ENCODE data around the gene FAM24A. TPM values are rescaled to one million over a fixed set of nuclear protein-coding genes. Genes with fewer than 3 reads are reported as not detected.

Gene FAM24A
- total and polyA plus RNA-seq, 12 donors, result not detected

DNA sequence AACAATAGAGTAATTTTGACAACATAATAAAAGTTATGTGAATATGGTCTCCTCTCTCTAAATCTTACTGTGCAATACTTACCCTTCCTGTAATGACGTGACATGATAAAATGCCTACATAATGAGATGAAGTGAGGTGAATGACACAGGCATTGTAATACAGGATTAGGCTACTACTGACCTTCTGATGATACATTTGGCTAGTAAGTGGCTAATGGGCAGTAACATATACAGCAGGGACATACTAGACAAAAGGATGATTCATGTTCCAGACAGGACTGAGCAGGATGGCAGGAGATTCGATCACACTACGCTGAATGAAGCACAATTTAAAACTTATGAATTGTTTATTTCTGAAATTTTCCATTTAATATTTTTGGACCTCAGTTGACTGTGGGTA, 38.9 kb downstream of the FAM24A start:
- 96% methylated on average over 3 of the region's 3 CpGs for whole genome bisulfite sequencing, 2 donors
- Histone ChIP-seq H3K4me3 (no peak overlapping the region), H3K36me3 (peaks cover 0 to 72% (median 26%) of the 10 kb centered on the region in 9 donors), H3K27ac (no peak overlapping the region), H3K27me3 (no peaks in the 10 kb centered on the region), H3K9me3 (no peaks in the 10 kb centered on the region), H3K4me1 (peaks cover 0 to 21% (median 14%) of the 10 kb centered on the region in 9 donors)
- ATAC-seq (no peak), DNase-seq (no peak)
- TF ChIP-seq, protein P1, sequence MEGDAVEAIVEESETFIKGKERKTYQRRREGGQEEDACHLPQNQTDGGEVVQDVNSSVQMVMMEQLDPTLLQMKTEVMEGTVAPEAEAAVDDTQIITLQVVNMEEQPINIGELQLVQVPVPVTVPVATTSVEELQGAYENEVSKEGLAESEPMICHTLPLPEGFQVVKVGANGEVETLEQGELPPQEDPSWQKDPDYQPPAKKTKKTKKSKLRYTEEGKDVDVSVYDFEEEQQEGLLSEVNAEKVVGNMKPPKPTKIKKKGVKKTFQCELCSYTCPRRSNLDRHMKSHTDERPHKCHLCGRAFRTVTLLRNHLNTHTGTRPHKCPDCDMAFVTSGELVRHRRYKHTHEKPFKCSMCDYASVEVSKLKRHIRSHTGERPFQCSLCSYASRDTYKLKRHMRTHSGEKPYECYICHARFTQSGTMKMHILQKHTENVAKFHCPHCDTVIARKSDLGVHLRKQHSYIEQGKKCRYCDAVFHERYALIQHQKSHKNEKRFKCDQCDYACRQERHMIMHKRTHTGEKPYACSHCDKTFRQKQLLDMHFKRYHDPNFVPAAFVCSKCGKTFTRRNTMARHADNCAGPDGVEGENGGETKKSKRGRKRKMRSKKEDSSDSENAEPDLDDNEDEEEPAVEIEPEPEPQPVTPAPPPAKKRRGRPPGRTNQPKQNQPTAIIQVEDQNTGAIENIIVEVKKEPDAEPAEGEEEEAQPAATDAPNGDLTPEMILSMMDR (IDR thresholded peaks at IDR 0.05), result no peak
- intact Hi-C loops (cut with DNase I), result no loop called here

DNA sequence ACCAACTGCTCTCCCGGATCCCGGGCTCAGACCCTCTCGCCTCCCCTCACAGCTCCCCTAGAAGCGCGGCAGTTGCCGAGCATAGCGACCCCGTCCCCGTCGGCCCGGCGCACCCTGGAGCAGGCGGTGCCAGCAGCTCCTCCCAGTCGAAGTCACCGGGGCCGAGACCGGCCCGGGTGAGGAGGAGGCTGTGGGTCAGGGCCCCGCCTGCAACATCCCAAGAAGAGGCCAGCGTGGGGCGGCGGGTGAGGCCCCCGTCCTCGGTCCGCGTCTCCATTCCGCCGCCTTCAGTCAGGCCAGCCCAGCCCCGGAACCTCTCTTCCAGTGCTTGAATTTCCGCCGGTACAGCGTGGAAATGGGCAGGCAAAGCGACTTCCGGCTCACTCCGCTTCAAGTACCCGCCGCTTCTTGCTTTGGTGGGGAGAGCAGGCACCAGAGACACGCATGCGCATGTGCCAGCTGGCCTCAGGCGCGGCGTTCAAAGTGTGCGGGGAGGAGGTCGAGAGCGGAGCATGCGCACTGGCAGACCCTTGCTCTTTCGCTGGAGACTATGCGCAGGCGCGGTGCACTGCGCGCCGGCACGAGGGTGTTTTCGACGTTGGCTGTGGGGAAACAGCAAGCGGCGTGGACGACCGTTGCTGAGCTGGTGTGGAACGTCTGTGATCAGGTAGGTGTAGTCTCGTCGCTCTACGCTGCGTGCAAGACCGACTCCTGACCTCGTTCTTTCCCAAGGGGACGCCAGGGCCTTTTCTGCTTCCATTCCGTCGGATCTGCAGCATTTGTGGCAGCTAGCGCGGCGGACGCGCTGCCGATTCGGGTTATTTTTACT, 43.7 kb downstream of the FAM24A start, which contains the start of gene C10orf88:
Gene C10orf88, minus strand, starts transcription at position 326 of the 829 bp plus-strand sequence. Its CDS starts 49 bp downstream, at position 277.
- ATAC-seq, result peak; percentile 98 to 100 (median 99)
- H3K27me3 ChIP-seq, result no peaks in the 10 kb centered on the region
- peaks cover 4 to 26% (median 18%) of the 10 kb centered on the region in 9 donors for H3K4me1 ChIP-seq
- peak; percentile 96 to 98 for DNase-seq
- no peaks in the 10 kb centered on the region for H3K9me3 ChIP-seq
- WGBS, 2 donors, result 2 to 4% methylated on average over 77 of the region's 77 CpGs
- H3K27ac ChIP-seq, result peak within 1 kb of the TSS in 9 of 10 donors; percentile 31 to 92 (median 77)
- peaks cover 0 to 24% (median under 1%) of the 10 kb centered on the region in 9 donors for H3K36me3 ChIP-seq
- TF ChIP-seq, protein P1 (IDR thresholded peaks at IDR 0.05), result no peak
- H3K4me3 ChIP-seq, result peak within 1 kb of the TSS; percentile 57 to 93 (median 86)
- intact Hi-C loops (cut with DNase I), result loop anchor here in 1 of 10 donors (2.0 kb wide), 1 partner anchor 27 kb away; the partner anchor contains the start of gene PSTK

DNA sequence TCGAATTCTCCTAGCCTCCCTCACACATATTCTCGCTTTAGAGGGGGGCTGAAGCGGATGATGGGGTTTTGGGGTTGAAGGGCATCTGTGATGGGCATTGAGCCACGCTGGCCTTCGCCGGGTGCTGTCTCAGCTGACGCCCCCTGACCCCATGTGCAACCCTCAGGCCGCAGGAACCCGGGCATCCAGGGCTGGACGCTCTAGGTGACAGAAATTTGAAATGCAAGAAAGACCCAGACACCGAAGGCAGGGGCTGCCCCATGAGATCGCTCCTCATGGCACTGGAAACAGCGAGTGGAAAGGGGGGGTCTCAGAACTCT, 44.3 kb downstream of the FAM24A start:
- H3K4me1 ChIP-seq, result peaks cover 4 to 26% (median 18%) of the 10 kb centered on the region in 9 donors
- H3K27ac ChIP-seq, result peak overlapping the region in 2 of 10 donors; percentile 31 to 81
- 59 to 67% methylated on average over 13 of the region's 13 CpGs for WGBS, 2 donors
- no peak for ATAC-seq
- no peaks in the 10 kb centered on the region for H3K9me3 ChIP-seq
- no peak for DNase-seq
- intact Hi-C loops (cut with DNase I), result loop anchor here in 1 of 10 donors (2.0 kb wide), 1 partner anchor 26 kb away; the partner anchor contains the start of gene PSTK
- H3K36me3 ChIP-seq, result peaks cover 0 to 18% (median 0%) of the 10 kb centered on the region in 9 donors
- no peaks in the 10 kb centered on the region for H3K27me3 ChIP-seq
- H3K4me3 ChIP-seq, result peak overlapping the region in 9 of 10 donors; percentile 57 to 93 (median 84)
- TF ChIP-seq, protein P1 (IDR thresholded peaks at IDR 0.05), result no peak

DNA sequence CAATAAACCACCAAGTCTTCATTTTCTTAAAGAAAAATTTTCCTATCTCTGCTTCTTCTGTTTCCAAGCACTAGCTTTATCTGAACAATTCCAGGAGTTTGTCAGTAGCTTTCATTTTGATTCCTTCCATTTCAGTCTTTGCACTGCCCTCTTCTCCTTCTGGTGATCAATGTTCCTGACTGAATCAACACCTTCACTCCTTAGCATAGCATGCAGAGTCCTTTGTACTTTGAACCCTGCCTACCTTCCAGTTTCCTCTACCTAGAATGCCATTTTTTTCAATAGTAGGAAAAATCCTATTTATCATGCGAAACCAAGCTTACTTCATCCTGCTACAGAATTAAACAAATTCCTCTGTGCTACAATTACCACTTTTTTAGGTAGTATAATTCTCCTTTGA, 45.5 kb downstream of the FAM24A start:
- no peak for DNase-seq
- intact Hi-C loops (cut with DNase I), result loop anchor here in 1 of 10 donors (2.0 kb wide), 1 partner anchor 25 kb away; the partner anchor contains the start of gene PSTK
- Histone ChIP-seq H3K4me1 (peaks cover 4 to 26% (median 18%) of the 10 kb centered on the region in 9 donors), H3K27me3 (no peaks in the 10 kb centered on the region), H3K27ac (no peak overlapping the region), H3K4me3 (no peak overlapping the region), H3K36me3 (peaks cover 0 to 10% (median 0%) of the 10 kb centered on the region in 9 donors), H3K9me3 (no peaks in the 10 kb centered on the region)
- WGBS, 2 donors, result 91 to 95% methylated on average over 1 of the region's 1 CpG
- ATAC-seq, result no peak
- TF ChIP-seq, protein P1 (IDR thresholded peaks at IDR 0.05), result no peak

Measured in heart right ventricle (tissue), 16 donors.